GM21825 (cell line): ENCODE measurements around the gene MYOZ3.

ENCODE experiments used
- ATAC-seq: cut with Tn5 transposase; IDR thresholded peaks from one replicate; pipeline ENCODE4 v1.9.1; 2021; ENCODE audit warnings: mild to moderate bottlenecking, moderate library complexity; ENCODE audit not compliant: unreplicated experiment

The MYOZ3 gene

GRCh38 chr5:150641824-150642566, 19.1 kb upstream of the MYOZ3 start:
- ATAC-seq: no peak

GRCh38 chr5:150642567-150642927, 18.5 kb upstream of the MYOZ3 start:
- no peak for ATAC-seq

- ATAC-seq: no peak
Measured at GRCh38 chr5:150642991-150643710, 17.9 kb upstream of the MYOZ3 start.

DNA sequence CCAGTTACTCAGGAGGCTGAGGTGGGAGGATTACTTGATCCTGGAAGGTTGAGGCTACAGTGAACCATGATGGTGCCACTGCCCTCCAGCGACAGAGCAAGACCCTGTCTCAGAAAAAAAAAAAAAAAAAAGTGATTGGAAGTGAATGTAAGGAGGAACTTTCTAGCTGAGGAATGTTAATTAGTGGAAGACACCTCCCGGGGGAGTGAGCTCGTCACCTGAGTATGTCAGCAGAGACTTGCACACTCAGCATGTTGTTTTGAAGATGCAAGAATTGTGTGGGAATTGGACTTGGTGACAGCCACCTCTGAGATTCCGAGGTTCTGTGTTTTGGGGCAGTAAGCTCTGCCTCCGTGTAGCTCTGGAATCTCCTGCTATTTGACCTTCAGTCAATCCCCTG, 17.0 kb upstream of the MYOZ3 start:
- ATAC-seq: no peak

- ATAC-seq: no peak
Measured at GRCh38 chr5:150644514-150644913, 16.5 kb upstream of the MYOZ3 start.

DNA sequence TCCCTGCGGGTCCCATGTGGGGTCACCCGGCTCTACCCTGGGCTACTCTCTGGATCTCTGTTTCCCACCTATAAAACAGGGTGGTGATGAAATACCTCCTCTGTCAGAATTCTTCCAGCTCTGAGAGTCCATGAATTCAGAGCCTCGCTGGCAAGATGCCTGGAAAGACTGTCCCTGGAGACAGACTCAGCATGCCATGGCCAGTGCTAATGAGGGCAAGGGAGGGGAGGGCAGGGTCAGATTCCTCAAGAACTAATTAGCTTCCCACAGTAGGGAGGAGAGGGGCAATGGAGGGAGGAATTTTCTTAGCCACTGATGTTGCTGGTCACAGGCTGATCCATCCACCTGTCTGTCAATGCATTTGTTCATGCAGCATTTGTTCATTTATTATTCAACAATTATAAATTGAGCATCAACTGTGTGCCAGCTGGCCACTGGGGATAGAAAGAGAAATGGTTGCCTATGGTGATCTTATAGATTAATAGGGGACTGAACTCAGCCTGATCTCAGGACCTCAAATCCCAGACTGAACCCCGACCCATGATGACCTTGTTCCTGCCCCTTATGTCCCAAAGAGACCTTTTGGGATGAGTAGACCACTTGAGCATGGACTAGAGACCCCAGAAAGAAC, 15.9 kb upstream of the MYOZ3 start:
- no peak for ATAC-seq

DNA sequence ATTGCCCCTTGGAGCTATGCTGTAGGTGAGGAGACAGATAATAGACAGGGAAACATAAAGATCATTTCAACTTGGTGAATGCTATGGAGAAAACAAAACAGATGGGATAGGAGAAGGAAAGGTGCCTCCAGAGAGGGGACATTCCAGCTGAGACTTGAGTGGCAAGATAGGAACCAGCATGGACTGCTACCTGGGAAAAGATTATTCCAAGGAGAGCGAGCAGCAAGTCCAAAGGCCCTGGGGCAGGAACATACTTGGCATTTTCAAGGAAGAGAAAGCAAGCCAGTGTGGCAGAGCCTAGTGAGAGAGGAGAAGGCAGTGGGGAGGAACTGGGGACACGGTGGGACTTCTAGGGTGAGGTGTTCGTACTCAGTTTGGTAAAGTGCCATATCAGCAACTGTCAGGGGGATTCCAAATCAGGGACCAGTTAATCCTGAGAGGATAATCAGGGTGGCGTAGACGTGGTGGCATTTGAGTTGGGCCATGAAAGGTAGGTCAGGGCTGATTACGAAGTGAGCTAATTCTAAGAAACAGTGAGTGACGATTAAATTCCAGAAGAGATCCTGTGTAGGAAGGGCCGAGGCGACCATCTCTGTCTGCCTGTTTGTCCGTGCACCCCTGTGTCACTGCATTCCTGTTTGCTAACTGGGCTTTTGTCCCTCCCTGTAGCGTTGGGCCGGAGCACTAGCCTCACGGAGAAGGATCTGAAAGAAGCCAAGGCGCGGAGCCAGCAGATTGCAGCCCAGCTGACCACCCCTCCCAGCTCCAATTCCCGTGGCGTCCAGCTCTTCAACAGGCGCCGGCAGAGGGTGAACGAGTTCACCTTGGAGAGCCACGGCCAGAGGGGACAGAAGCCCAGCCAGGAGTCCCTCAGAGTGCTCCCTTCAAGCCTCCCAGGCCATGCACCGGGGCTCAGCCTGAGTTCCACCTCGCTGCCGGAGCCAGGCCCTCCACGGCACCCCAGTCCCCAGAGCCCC, 13.5 kb upstream of the MYOZ3 start:
- no peak for ATAC-seq

DNA sequence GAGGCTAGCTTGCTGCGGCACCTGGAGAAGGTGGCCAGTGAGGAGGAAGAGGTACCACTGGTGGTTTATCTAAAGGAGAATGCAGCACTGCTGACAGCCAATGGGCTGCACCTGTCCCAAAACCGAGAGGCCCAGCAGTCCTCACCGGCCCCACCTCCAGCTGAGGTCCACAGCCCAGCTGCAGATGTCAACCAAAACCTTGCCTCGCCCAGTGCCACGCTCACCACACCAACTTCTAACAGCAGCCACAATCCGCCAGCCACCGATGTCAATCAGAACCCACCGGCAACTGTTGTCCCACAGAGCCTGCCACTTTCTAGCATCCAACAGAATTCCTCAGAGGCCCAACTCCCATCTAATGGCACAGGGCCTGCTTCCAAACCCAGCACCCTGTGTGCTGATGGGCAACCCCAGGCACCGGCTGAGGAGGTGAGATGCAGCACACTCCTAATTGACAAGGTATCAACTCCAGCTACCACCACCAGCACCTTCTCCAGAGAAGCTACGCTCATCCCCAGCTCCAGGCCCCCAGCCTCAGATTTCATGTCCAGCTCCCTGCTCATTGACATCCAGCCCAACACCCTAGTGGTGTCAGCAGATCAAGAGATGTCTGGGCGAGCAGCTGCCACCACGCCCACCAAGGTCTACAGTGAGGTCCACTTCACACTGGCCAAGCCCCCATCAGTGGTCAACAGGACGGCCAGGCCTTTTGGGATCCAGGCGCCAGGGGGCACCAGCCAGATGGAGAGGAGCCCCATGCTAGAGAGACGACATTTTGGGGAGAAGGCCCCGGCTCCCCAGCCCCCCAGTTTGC, 12.6 kb upstream of the MYOZ3 start:
- ATAC-seq: no peak

DNA sequence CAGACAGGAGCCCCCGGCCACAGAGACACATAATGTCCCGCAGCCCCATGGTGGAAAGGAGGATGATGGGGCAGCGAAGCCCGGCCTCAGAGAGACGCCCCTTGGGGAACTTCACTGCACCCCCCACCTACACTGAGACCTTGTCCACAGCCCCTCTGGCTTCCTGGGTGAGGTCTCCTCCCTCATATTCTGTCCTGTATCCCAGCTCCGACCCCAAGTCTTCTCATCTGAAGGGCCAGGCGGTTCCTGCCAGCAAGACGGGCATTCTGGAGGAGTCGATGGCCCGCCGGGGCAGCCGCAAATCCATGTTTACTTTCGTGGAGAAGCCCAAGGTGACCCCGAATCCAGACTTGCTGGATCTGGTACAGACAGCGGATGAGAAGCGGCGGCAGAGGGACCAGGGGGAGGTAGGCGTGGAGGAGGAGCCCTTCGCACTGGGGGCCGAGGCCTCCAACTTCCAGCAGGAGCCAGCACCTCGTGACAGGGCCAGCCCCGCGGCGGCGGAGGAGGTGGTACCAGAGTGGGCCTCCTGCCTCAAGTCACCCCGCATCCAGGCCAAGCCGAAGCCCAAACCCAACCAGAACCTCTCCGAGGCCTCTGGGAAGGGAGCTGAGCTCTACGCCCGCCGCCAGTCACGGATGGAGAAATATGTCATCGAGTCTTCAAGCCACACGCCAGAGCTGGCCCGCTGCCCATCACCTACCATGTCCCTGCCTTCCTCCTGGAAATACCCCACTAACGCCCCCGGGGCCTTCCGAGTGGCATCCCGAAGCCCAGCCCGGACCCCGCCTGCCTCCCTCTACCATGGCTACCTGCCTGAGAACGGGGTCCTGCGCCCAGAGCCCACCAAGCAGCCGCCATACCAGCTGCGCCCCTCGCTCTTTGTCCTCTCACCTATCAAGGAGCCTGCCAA, 11.7 kb upstream of the MYOZ3 start:
- no peak for ATAC-seq

GRCh38 chr5:150650021-150651006, 10.7 kb upstream of the MYOZ3 start:
- no peak for ATAC-seq

- ATAC-seq: no peak
Measured at GRCh38 chr5:150651382-150651781, 9.7 kb upstream of the MYOZ3 start.

DNA sequence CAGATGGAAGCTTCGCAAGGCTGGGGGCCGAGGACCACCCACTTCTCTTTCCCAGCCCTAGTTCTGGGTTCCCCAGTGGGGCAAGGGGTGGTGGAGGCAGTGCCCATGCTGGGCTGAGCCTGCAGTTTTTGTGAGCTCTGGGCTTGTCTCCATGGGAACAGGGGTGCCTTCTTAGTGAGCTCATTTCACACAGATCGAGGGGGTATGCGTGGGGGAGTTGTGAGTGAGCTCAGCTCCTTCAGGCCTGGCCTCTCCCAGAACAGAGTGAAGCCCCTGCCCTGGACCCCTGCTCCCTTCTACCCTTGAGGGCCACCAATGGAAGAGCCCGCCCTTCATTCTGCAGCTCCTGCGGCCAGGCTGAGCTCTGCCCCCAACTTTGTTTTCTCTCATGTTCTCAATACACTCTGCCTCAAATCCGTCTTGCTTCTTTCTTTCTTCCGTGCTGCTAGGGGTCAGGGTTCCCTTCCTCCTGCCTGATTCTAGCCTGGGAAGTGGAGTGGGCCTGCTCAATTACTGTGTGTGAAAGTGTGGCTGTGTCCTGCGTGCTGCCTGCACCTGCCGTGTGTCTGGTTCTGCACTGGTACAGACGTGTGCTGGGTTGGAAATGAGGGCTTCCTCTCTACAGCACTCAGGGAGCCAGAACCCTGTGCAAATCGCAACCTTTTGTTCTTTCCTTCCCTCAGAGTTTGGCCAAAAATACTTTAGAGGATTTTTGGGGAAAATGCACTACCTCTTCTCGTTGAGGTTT, 9.0 kb upstream of the MYOZ3 start:
- no peak for ATAC-seq

DNA sequence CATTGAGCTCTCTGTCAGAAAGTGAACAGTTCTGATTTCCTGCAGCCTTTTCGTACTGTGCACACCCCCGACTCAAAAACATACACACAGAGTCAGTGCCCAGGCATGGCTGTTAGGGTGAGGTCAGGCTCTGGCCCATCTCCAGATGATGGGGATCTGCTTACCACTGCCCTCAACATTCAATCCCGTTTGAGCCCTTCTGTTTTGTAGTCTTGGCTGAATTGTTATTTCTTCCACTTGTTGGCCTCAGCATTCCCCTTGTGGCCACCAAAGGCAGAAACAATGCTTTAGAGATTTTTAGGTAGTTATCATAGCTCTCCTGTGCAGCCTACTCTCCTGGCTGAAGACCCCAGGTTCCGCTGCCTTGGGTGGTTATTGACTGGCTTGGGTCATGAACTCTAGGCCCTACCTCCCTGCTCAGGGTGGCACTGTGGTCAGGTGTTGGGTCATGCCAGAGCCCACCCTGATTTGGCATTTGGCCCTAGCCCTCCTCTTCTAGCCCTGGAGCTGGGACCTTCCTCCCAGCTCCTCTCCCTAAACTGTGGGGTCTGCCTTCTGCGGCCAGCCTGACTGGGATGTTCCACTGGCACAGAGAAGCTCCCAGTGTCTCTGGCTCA, 7.8 kb upstream of the MYOZ3 start:
- no peak for ATAC-seq

- no peak for ATAC-seq
Measured at GRCh38 chr5:150653762-150654556, 7.1 kb upstream of the MYOZ3 start.

- no peak for ATAC-seq
Measured at GRCh38 chr5:150655221-150655620, 5.8 kb upstream of the MYOZ3 start.
